ENCODE data around the gene MALAT1.

MALAT1 gene

GRCh38 chr11:65547446-65548125, 48.7 kb downstream of the MALAT1 start:
- Histone ChIP-seq H3K4me3 (no peak overlapping the region), H3K27ac (peak overlapping the region in 3 of 21 experiments; percentile 0 to 77 (median 76))

- Histone ChIP-seq H3K27ac (peak overlapping the region in 1 of 21 experiments; percentile 3), H3K4me3 (no peak overlapping the region)
Observed at GRCh38 chr11:65548395-65548794, 49.5 kb downstream of the MALAT1 start.

- H3K27ac ChIP-seq, result no peak overlapping the region
Observed at GRCh38 chr11:65549096-65549495, 50.3 kb downstream of the MALAT1 start.

GRCh38 chr11:65551572-65552387, 52.9 kb downstream of the MALAT1 start:
- Histone ChIP-seq H3K4me3 (no peak overlapping the region), H3K27ac (no peak overlapping the region)

More at GRCh38 chr11:65549096-65549495, 50.3 kb downstream of the MALAT1 start:
- no peak overlapping the region for H3K4me3 ChIP-seq

- peak overlapping the region in 2 of 21 experiments; percentile 31 to 73 for H3K27ac ChIP-seq
Observed at GRCh38 chr11:65552388-65552951, 53.6 kb downstream of the MALAT1 start.

GRCh38 chr11:65553301-65554001, 54.6 kb downstream of the MALAT1 start:
- no peak overlapping the region for H3K4me3 ChIP-seq
- peak overlapping the region in 7 of 21 experiments; percentile 3 to 73 (median 41) for H3K27ac ChIP-seq

More at GRCh38 chr11:65552388-65552951, 53.6 kb downstream of the MALAT1 start:
- no peak overlapping the region for H3K4me3 ChIP-seq

GRCh38 chr11:65554057-65554818, 55.4 kb downstream of the MALAT1 start:
- Histone ChIP-seq H3K27ac (peak overlapping the region in 8 of 21 experiments; percentile 3 to 73 (median 41)), H3K4me3 (no peak overlapping the region)

- Histone ChIP-seq H3K27ac (peak overlapping the region in 10 of 21 experiments; percentile 18 to 83 (median 40)), H3K4me3 (no peak overlapping the region)
Observed at GRCh38 chr11:65554842-65555430, 56.1 kb downstream of the MALAT1 start.

GRCh38 chr11:65555693-65556231, 56.9 kb downstream of the MALAT1 start:
- Histone ChIP-seq H3K27ac (peak overlapping the region in 10 of 21 experiments; percentile 20 to 83 (median 42)), H3K4me3 (no peak overlapping the region)

Data from skin epidermis (tissue), 12 donors.